ENCODE data around the gene TRAF2.

Gene TRAF2

DNA sequence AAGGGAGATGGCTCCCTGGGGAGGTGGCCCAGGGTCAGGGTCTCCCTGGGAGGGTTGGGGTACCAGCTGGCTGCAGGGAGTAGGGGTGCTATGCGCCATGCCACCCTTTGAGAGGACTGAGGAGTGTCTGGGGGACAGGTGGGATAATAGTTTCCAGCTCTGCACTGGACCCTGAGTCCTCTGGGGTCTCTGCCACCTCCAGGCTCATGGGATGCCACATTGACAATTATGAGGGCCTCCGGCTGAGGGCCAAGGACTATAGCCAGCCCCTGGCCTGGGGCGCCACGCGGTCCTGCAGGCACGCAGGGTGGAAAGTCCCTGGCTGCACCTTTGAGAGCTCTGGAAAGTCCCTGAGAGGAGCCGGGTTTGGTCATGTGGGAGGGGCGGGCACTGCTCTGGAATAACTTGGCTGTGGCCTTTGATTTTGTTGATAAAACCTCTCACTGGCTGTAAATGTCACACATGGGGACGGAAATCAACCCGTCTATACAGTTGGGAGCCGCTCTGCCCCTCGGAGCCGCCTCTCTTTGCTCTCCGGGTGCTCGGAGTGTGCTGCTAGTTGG, 16.0 kb downstream of the TRAF2 start:
- Histone ChIP-seq H3K4me3 (ENCODE audit: insufficient read depth, low read depth, low read length) (no peak overlapping the region), H3K27ac (ENCODE audit: insufficient read depth, low read depth, low read length, poor library complexity, severe bottlenecking) (no peak overlapping the region), H3K9me3 (ENCODE audit: control insufficient read depth, low read length) (no peaks in the 10 kb centered on the region), H3K27me3 (ENCODE audit: control insufficient read depth, insufficient read depth, low read length, poor library complexity, severe bottlenecking) (no peaks in the 10 kb centered on the region), H3K36me3 (ENCODE audit: control insufficient read depth, insufficient read depth, low read length) (peaks cover 22% of the 10 kb centered on the region), H3K4me1 (ENCODE audit: control insufficient read depth, insufficient read depth, low read length) (no peaks in the 10 kb centered on the region)
- 94 to 95% methylated on average over 15 of the region's 15 CpGs for WGBS, 2 experiments

DNA sequence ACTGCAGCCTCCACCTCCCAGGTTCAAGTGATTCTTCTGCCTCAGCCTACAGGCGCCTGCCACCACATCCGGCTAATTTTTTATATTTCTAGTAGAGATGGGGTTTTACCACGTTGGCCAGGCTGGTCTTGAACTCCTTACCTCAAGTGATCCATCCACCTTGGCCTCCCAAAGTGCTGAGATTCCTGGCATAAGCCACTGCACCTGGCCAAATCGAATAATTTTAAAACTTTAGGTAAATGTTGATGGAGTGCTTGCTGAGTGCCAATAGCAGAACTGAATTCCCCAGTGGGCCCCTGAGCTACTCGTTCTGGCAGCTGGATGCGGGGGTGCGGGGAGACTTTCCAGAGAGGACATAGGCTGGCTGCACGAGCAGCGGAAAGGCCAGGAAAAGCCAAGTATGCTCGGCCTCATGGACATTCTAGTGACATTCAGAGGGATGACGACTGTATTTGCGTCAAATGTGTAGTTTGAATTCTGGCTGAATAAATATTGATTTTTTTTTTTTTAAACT, 16.8 kb downstream of the TRAF2 start:
- Histone ChIP-seq H3K4me3 (ENCODE audit: insufficient read depth, low read depth, low read length) (no peak overlapping the region), H3K4me1 (ENCODE audit: control insufficient read depth, insufficient read depth, low read length) (no peaks in the 10 kb centered on the region), H3K36me3 (ENCODE audit: control insufficient read depth, insufficient read depth, low read length) (peaks cover 22% of the 10 kb centered on the region), H3K27me3 (ENCODE audit: control insufficient read depth, insufficient read depth, low read length, poor library complexity, severe bottlenecking) (no peaks in the 10 kb centered on the region), H3K9me3 (ENCODE audit: control insufficient read depth, low read length) (no peaks in the 10 kb centered on the region), H3K27ac (ENCODE audit: insufficient read depth, low read depth, low read length, poor library complexity, severe bottlenecking) (no peak overlapping the region)
- WGBS, 2 experiments = 93 to 97% methylated on average over 12 of the region's 12 CpGs

- Histone ChIP-seq H3K27me3 (ENCODE audit: control insufficient read depth, insufficient read depth, low read length, poor library complexity, severe bottlenecking) (no peaks in the 10 kb centered on the region), H3K4me3 (ENCODE audit: insufficient read depth, low read depth, low read length) (no peak overlapping the region), H3K27ac (ENCODE audit: insufficient read depth, low read depth, low read length, poor library complexity, severe bottlenecking) (no peak overlapping the region), H3K9me3 (ENCODE audit: control insufficient read depth, low read length) (no peaks in the 10 kb centered on the region), H3K36me3 (ENCODE audit: control insufficient read depth, insufficient read depth, low read length) (peaks cover 15% of the 10 kb centered on the region), H3K4me1 (ENCODE audit: control insufficient read depth, insufficient read depth, low read length) (no peaks in the 10 kb centered on the region)
- 82 to 92% methylated on average over 4 of the region's 4 CpGs for WGBS, 2 experiments
Measured at GRCh38 chr9:136906266-136906665, 19.9 kb downstream of the TRAF2 start.

DNA sequence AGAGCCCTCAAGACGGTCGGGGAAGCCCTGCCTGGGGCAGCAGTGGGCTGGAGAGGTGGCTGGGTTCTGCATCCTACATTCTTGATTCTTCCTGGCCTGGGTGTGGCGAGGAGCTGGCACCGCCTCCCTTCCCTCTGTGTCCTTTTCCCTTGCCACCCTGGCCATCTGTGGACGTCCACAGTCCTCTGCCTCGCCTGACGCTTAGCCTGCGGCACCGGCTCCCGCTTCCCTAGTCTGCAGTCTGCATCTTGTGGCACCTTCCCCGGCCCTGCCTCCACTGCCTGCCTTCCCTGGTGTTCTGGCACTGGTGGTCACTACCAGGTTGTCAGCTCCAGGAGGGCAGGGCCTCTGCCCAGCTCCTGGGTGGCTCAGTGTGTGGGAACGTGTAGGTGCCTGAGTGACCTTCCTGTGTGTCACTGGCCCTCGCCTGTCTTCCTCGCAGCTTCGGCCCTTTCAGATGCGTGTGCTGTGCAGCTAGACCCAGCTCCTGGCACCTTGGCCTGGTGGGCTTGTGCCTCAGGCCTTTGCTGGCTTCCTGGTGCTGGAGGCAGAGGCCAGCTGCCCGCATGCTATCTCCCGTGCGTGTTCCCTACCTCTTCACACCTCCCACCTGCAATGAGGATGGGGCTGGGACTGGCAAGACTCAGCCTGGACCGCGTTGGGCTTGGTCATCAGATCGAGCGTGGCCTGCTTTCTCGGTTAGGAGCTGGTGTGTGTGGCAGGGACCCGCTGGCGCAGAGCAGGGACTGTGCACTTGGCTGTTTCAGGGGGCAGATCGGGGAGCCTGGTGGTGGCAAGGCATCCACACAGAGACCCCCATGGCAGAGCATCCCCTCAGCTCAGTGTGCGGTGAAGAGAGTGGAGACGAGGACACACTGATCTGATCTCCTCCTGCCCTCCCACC, 20.9 kb downstream of the TRAF2 start:
- 95 to 96% methylated on average over 29 of the region's 29 CpGs for WGBS, 2 experiments
- Histone ChIP-seq H3K4me3 (ENCODE audit: insufficient read depth, low read depth, low read length) (no peak overlapping the region), H3K27me3 (ENCODE audit: control insufficient read depth, insufficient read depth, low read length, poor library complexity, severe bottlenecking) (no peaks in the 10 kb centered on the region), H3K4me1 (ENCODE audit: control insufficient read depth, insufficient read depth, low read length) (no peaks in the 10 kb centered on the region), H3K9me3 (ENCODE audit: control insufficient read depth, low read length) (no peaks in the 10 kb centered on the region), H3K36me3 (ENCODE audit: control insufficient read depth, insufficient read depth, low read length) (peaks cover 7% of the 10 kb centered on the region), H3K27ac (ENCODE audit: insufficient read depth, low read depth, low read length, poor library complexity, severe bottlenecking) (no peak overlapping the region)

- no peaks in the 10 kb centered on the region for H3K9me3 ChIP-seq (ENCODE audit: control insufficient read depth, low read length)
- H3K36me3 ChIP-seq (ENCODE audit: control insufficient read depth, insufficient read depth, low read length) = peaks cover 4% of the 10 kb centered on the region
- no peaks in the 10 kb centered on the region for H3K27me3 ChIP-seq (ENCODE audit: control insufficient read depth, insufficient read depth, low read length, poor library complexity, severe bottlenecking)
- H3K27ac ChIP-seq (ENCODE audit: insufficient read depth, low read depth, low read length, poor library complexity, severe bottlenecking) = no peak overlapping the region
- WGBS, 2 experiments = 95 to 96% methylated on average over 12 of the region's 12 CpGs
- no peak overlapping the region for H3K4me3 ChIP-seq (ENCODE audit: insufficient read depth, low read depth, low read length)
- no peaks in the 10 kb centered on the region for H3K4me1 ChIP-seq (ENCODE audit: control insufficient read depth, insufficient read depth, low read length)
Measured at GRCh38 chr9:136910197-136910900, 24.0 kb downstream of the TRAF2 start.

- H3K27ac ChIP-seq (ENCODE audit: insufficient read depth, low read depth, low read length, poor library complexity, severe bottlenecking) = no peak overlapping the region
- H3K9me3 ChIP-seq (ENCODE audit: control insufficient read depth, low read length) = no peaks in the 10 kb centered on the region
- peaks cover 3% of the 10 kb centered on the region for H3K36me3 ChIP-seq (ENCODE audit: control insufficient read depth, insufficient read depth, low read length)
- no peak overlapping the region for H3K4me3 ChIP-seq (ENCODE audit: insufficient read depth, low read depth, low read length)
- no peaks in the 10 kb centered on the region for H3K27me3 ChIP-seq (ENCODE audit: control insufficient read depth, insufficient read depth, low read length, poor library complexity, severe bottlenecking)
- 93 to 94% methylated on average over 12 of the region's 12 CpGs for WGBS, 2 experiments
- H3K4me1 ChIP-seq (ENCODE audit: control insufficient read depth, insufficient read depth, low read length) = no peaks in the 10 kb centered on the region
Measured at GRCh38 chr9:136910901-136911245, 24.6 kb downstream of the TRAF2 start.

GRCh38 chr9:136913701-136914438, 27.6 kb downstream of the TRAF2 start:
- Histone ChIP-seq H3K27me3 (ENCODE audit: control insufficient read depth, insufficient read depth, low read length, poor library complexity, severe bottlenecking) (no peaks in the 10 kb centered on the region), H3K9me3 (ENCODE audit: control insufficient read depth, low read length) (no peaks in the 10 kb centered on the region), H3K4me3 (ENCODE audit: insufficient read depth, low read depth, low read length) (no peak overlapping the region), H3K36me3 (ENCODE audit: control insufficient read depth, insufficient read depth, low read length) (peaks cover 9% of the 10 kb centered on the region), H3K27ac (ENCODE audit: insufficient read depth, low read depth, low read length, poor library complexity, severe bottlenecking) (no peak overlapping the region), H3K4me1 (ENCODE audit: control insufficient read depth, insufficient read depth, low read length) (no peaks in the 10 kb centered on the region)
- 94 to 97% methylated on average over 17 of the region's 17 CpGs for WGBS, 2 experiments

- Histone ChIP-seq H3K27me3 (ENCODE audit: control insufficient read depth, insufficient read depth, low read length, poor library complexity, severe bottlenecking) (no peaks in the 10 kb centered on the region), H3K4me3 (ENCODE audit: insufficient read depth, low read depth, low read length) (no peak overlapping the region), H3K4me1 (ENCODE audit: control insufficient read depth, insufficient read depth, low read length) (no peaks in the 10 kb centered on the region), H3K36me3 (ENCODE audit: control insufficient read depth, insufficient read depth, low read length) (peaks cover 21% of the 10 kb centered on the region), H3K27ac (ENCODE audit: insufficient read depth, low read depth, low read length, poor library complexity, severe bottlenecking) (no peak overlapping the region), H3K9me3 (ENCODE audit: control insufficient read depth, low read length) (no peaks in the 10 kb centered on the region)
- WGBS, 2 experiments = 93 to 94% methylated on average over 21 of the region's 21 CpGs
Measured at GRCh38 chr9:136915632-136916329, 29.5 kb downstream of the TRAF2 start.

- no peaks in the 10 kb centered on the region for H3K27me3 ChIP-seq (ENCODE audit: control insufficient read depth, insufficient read depth, low read length, poor library complexity, severe bottlenecking)
- H3K36me3 ChIP-seq (ENCODE audit: control insufficient read depth, insufficient read depth, low read length) = peaks cover 25% of the 10 kb centered on the region
- H3K4me3 ChIP-seq (ENCODE audit: insufficient read depth, low read depth, low read length) = no peak overlapping the region
- WGBS, 2 experiments = 95 to 96% methylated on average over 32 of the region's 32 CpGs
- H3K9me3 ChIP-seq (ENCODE audit: control insufficient read depth, low read length) = no peaks in the 10 kb centered on the region
- H3K27ac ChIP-seq (ENCODE audit: insufficient read depth, low read depth, low read length, poor library complexity, severe bottlenecking) = no peak overlapping the region
- no peaks in the 10 kb centered on the region for H3K4me1 ChIP-seq (ENCODE audit: control insufficient read depth, insufficient read depth, low read length)
Measured at GRCh38 chr9:136916330-136917184, 30.2 kb downstream of the TRAF2 start.
